ENCODE measurements around the gene GPC5.

Gene GPC5

DNA sequence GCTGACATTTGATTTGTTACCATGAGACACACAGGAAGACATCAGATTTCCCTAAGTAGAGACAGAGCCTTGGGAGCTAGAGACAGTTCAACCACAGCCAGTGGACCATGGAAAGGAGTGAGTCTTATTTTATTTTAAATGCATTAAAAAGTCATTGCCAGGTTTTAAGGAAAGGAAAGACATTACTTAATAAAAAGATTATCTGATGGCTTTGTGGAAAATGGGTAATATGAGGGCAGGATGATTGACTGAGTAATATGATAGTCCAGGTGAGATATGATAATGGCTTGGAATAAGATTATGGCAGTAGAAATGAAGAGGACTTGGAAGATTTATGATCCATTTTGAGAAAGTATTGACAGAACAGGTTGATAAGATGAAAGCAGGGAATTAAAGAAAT, 580.1 kb downstream of the GPC5 start:
- DNase-seq (ENCODE audit: low read depth) = no peak

DNA sequence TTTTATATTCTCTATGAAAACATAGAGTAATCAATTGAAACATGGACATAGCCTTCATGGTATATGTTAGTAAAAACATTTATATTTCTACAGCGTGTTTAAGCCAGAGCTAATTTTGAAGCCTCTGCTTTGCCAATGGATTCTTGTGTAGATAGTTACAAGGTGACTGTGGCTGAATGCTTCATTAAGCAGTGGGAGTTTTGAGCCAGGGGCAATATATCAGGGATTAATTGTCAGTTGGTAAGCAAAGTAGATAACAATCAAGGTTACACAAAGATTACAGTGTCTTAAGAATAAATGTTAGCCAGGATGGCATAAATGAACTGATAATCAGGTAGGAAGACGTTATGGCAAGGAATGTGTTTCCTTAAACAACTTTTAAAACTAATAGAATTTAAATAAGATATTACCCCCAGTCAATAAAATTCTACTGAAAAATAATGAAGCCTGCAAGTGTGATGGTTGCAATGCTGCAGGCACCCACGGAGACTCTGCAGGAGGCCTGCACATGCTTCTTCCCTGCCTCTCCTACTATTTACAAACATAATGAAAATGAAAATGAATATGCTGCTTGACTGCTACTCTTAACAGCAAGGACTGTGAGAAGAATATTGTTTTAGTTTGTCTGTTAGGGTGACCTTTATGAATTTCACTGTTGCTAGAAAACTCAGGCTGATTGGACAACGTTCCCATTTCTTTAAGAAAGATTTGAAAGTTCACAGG, 588.5 kb downstream of the GPC5 start:
- no peak for DNase-seq (ENCODE audit: low read depth)

DNA sequence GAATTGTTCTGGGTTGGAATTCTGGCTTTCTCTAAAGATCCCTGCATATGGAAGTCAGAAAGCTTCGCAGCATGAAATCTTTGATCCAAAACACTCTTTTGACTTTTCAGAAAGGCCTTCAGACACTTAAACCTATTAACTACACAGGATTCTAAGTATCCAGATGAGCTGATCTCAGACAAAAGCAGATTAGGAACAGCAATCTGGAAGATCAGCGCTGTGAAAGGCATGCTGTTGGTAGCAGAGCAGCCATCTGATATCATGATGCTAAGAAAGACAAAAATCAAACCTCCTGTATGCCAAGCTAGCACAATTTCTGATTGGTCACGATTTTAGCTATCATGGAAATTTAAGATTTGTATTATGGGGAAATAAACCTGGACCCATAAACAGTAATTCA, 589.9 kb downstream of the GPC5 start:
- DNase-seq (ENCODE audit: low read depth) = no peak

DNA sequence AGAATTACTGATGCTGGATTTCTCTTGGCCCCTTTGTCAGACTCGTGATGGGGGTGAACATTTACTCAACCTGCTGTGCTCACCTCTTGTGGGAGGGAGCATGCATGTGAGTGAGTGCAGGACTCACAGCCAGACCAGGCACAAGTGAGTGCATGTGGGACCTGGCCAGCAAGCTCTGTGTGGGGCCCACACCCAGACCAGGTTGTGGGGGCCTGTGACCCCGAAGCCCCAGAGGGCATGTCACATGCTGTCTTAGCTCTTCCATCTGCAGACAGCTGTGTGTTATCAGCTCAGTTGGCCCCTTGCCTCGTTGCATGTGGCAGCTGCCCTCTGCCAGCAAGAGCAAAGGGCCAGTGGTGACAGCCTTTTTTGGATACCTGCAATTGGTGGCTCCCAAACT, 614.4 kb downstream of the GPC5 start:
- no peak for DNase-seq (ENCODE audit: low read depth)

DNA sequence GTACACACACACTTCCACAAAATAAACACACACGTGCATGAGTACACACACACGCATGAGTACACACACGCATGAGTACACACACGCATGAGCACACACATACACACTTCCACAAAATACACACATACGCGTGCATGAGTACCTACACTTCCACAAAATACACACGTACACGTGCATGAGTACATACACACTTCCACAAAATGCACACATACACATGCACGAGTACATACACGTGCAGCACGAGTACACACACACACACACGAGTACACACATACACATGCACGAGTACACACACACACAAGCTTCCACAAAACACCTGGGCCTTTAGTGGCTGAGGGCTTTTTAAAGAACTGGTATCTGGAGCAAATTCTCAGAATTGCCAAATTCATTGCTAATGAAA, 619.3 kb downstream of the GPC5 start:
- DNase-seq (ENCODE audit: low read depth) = no peak

DNA sequence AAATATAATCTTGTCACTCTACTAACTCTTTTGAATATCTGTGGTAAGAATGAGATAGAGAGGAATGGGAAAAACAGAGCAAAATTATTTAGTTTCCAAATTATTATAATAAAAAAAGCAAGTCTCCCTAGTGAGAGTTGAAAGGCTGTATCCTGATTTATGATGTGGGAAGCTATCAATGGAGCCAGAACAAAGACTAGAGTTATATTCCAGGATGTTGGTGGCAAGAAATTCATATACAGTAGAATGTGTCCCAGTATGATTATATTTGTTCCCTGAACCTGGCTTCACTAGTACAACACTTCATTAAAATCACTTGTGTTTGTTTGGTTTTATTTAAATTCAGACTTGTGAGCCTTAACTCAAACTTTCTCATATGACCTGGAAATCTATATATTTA, 630.3 kb downstream of the GPC5 start:
- DNase-seq (ENCODE audit: low read depth) = no peak

DNA sequence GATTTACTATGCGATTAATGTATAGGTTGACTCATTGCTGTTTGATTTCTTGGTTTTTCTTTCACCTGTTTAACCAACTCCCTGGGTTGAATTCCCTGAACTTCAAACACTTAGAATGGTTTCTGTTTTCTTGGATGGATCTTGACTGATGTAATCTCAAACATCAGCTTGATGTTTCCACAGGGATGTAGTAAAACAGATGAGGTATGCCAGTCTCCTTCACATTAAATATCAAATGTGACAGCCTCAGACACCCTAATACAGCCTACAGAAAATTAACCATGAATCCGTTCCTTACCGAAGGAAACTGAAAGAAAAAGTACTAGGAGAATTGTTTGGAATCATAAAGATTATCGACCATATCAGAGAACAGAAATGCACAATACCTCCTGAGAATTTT, 631.2 kb downstream of the GPC5 start:
- DNase-seq (ENCODE audit: low read depth) = no peak

DNA sequence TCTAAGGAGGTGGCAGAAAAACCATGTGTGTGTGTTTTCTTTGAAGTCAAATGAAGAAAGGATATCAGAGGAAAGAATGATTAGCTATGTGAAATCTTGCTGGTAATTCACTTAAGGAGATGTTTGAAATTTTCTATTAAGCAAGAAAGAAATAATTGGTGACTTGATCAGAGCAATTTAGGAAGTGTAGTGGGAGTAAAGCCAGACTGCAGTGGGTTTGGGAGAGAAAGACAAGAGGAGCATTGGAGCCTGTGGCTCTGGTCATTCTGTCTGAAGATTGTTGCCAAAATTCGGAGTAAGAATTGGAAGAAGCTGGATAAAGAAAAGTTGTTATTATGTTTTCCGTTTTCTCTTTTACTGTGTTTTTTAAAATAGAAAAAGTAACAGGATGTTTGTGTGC, 640.5 kb downstream of the GPC5 start:
- no peak for DNase-seq (ENCODE audit: low read depth)

DNA sequence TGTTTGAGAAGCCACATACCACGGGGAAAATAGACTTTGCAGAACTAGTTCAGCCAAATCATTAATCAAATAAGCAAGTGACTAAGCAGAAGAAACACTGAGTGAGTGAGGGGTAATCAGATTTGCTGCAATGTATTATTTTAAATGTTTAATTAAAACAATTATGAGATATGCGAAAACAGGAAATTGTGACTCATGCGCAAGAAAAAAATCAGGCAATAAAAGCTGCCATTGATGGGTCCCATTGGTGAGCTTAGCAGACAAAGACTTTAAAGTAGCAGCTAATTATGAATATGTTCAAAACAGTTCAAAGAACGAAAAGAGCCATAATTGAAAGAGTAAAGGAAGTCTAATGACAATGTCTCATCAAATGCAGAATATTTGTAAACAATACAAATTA, 644.1 kb downstream of the GPC5 start:
- no peak for DNase-seq (ENCODE audit: low read depth)

DNA sequence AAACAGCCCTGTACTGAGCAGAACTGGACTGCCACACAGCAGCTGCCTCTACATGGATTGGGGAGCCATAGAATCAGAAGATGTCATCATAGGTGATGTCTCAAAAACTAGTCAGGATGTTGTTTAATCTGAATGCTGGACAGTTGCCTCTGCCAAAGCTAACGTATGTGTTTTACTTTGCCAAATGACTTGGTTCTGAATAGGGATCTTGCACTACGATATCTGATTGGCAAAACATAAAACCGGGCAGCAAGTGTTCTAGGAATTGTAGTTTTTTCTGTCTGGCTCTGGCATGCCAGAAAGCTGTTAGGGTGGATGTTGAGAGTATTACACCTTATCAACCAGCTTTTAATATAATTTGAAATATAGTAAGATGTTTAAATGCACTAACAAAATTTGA, 645.9 kb downstream of the GPC5 start:
- DNase-seq (ENCODE audit: low read depth) = no peak

DNA sequence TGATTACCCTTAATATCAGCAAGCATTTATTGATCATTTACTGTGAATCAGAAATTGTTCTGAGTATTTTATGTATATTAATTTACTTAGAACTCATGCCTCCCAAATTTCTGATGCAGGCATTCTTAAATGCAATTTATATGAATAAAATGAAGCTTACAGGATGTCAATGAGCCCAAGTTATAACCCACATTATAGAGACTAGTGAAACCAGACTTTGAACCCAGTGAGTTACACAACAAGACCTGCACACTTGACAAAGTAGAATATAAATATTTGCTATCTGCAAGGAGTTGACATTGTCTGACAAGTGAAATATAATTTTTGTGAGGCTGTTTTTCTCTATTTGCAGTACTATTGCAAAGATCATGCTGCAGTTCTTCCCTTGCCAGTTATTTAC, 656.0 kb downstream of the GPC5 start:
- DNase-seq (ENCODE audit: low read depth) = no peak

DNA sequence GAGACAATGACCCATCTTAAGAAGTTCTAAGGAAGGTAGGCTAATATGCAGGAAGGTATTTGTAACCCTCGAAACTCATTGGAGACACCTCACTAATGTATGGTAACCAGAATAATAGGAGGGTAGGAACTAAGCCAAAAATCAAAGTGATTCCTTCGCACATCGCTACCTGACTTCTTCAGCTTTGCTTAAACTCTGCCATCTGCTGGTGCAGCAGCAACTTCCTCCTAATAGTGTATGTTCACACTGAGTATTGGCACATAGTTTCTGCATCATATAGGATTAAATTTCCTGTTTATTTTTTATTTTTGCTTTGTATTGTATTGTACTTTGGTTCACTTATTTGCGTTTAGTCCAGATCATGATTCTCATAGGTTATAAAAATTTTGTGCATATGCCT, 676.2 kb downstream of the GPC5 start:
- DNase-seq (ENCODE audit: low read depth) = no peak

DNA sequence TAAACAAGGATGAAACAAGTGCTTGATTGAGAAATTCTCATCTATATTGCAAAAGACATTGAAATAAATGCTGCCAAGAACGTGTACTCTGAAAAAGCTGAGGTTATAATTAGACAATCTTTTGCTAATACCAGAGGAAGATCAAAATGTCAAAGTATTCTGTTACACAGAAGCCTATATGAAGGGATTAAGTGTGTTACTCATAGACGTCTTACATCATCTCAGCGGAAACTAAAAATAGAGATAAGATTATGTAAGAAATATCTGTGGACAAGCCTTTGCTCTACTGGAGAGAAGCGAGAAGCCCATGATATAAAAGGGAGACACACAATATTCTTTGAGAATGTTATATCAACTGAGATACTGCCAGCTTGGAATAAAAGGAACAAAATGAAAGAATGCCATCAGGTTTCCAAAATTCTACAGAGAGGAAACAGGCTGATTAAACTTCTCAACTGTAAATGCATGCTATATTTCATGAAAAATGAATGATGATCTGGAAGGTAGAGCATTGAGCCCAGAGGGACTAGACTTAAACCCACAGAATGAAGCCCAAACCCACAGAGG, 699.0 kb downstream of the GPC5 start:
- no peak for DNase-seq (ENCODE audit: low read depth)

DNA sequence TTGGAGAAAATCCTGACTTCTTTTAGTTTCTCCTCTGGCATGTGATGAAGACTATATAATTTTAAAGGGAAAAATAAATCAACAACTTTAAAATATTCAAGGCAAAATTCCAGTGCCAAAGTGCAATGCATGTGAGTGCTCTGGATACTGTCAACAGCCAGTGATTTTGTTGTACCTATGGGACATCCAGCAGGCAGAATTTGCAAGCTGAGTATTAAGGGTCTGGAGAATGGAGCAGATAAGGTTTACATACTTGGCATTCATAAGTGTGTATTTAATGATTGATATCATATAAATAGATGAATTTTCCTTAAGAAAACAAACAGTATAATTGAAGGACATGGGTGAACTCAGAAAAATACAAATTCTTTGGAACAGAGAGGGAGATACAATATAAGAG, 703.4 kb downstream of the GPC5 start:
- DNase-seq (ENCODE audit: low read depth) = no peak

DNA sequence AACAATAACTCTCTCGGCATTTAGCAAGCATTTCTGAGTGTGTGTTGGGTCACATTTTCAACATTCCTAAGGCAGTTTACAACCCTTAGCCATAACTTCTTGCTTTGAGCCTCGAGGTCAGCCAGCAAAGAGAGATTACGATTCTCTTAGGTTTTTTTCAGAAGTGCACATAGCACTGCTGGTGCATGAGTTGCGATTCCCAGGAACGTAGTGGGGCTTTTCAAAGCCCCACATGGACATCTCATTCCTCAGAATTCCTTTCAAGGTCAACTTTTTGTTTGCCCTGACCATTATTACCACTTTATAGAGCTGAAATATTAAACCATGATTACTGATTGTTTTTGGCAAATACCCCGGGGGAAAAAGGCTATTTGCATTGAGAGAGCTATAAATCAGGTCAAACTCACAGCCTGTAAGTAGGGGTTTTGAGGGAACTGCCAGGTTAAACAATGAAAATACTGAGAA, 705.3 kb downstream of the GPC5 start:
- DNase-seq (ENCODE audit: low read depth) = no peak

DNA sequence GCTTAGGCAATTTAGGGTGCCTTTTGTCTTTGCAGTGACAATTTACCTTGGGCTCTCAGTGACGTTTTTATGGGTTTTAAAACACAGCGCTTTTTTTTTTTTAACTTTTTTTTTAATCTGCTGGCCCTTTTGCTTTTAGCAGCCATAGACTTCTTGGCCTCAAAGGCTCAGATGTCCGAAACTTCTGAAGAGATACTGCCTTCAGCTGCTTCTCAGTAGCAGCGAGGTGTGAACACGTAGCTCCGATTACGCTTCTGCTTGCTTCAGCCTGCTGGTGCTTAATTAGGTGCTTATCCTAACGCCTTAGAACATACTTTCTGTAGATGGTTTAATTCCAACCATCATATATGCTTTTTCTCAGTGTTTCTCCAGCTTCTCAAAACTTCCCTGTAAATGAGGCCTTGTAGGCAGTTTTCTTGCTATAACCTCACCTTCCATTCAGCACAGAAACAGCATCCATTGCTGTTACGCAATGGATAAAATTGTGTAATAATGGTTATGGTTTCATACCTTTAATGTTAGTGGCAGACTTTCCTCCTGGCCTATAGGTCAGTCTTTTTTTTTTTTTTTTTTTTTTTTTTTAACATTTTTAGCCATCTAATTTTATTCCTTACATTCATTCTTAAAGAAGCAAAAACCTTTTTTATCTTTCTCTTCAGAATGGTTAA, 723.9 kb downstream of the GPC5 start:
- DNase-seq (ENCODE audit: low read depth) = no peak

DNA sequence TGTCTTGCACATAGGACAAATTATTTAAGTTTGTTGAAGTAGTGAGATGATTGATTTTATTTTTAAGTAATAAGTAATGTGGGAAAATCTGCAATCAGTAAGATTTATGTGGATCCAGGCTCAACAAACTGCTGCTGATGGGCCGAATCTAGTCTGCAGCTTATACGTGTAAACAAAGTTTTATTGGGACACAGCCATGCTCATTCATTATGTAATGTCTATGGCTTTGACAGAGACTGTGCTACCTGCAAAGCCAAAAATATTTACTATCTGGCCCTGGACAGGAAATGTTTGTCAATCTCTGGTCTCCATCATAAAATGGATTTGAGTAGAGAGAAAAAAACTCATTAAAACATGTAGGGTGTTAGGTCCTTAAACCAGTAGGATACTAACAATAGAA, 728.0 kb downstream of the GPC5 start:
- DNase-seq (ENCODE audit: low read depth) = no peak

DNA sequence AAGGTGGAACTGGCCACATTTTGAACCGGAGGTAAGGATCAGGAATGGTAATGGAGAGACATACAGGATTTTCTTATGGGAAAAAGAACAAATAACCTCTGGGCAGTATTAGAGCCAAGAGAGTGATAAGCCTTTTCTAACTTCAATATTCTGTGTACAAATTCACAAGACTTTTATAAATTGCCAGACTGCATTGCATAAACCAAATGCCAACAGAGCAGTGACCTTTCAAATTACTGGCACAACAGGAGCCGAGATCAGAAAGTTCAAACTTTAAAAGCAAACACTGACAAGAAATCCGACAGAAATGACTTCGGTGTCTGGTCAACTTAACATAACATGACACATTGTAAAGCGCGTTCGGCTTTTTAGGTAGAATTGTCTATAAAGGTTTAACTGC, 737.1 kb downstream of the GPC5 start:
- DNase-seq (ENCODE audit: low read depth) = no peak

DNA sequence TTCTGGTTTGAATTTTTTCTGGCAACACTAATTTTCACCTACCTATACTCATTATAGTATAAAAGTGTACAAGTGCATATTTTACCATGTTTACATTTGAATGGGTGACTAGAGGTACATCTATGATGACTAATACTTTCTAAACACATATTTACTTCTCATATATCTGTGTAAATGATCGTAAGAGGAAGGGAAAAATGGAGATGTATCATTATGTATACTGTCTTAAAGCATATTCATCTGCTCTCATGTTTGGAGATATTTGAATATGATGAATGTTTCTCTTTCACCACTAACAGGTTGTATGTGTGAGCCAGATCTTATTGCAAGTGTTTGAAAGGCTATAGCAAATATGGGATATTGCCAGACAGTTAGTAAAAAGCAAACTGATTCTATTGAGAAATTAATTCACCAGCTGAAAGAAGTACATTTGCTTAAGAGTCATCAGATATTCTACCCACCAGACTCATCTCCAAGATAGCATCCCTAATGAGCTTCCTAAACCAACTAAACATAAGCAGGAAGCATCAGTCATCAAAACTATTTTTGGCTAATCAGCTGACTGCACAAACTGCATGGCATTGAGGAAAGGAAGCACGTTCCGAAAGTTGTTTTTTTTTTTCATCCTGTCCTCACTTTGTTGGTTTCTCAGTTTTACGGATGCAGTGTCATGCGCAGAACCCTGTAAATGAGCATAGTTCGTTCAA, 738.2 kb downstream of the GPC5 start:
- no peak for DNase-seq (ENCODE audit: low read depth)

DNA sequence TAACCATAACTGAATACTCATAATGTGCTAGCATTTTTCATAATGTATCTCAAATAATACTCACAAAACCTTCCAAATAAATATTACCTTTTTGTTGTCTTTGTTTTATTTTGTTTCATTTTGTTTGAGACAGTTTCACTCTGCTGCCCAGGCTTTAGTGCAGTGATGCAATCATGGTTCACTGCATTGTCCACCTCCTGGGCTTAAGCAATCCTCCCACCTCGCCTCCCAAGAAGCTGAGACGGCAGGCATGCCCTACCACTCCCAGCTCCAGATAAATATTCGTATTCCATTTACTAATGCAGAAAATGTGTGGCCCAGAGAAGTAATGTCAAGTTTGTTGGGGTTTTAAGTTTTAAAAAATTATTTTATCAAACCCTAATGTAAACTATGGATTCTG, 739.1 kb downstream of the GPC5 start:
- DNase-seq (ENCODE audit: low read depth) = no peak

DNA sequence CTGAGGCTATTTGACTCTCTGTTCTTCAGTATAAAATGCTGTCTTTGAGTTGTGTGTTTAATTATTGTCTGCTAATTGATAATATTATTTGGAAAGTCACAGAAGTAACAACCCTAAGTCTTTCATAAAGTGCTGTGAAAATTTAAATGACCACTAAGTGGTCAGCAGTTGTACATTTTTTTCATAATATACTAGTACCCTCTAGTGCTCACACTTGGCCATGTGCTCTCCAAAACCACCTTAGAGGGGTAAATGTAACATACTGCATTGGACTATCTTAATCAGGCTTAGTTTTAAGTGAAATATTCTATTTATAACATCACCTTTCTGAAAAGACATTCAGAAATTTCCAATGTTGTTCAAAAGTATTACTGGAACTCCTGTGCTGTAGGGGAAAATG, 745.3 kb downstream of the GPC5 start:
- no peak for DNase-seq (ENCODE audit: low read depth)

DNA sequence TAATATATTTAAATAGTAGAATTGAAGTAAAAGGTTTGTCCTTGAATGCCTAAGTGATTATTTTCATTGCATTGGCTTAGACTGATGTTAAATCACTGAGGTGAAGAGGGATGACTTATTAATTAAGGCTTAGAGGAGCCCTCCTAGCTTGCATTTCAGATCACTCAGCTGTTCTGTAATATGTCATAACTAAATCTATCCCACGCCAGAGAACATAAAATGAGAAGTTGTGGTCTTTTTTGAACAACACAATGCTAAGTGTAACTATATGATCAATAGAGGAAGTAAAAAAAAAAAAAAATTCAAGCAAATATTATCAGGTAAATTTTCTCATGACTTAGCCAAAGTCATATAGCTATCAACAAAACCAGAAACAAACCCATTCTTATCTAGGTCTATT, 752.2 kb downstream of the GPC5 start:
- no peak for DNase-seq (ENCODE audit: low read depth)

DNA sequence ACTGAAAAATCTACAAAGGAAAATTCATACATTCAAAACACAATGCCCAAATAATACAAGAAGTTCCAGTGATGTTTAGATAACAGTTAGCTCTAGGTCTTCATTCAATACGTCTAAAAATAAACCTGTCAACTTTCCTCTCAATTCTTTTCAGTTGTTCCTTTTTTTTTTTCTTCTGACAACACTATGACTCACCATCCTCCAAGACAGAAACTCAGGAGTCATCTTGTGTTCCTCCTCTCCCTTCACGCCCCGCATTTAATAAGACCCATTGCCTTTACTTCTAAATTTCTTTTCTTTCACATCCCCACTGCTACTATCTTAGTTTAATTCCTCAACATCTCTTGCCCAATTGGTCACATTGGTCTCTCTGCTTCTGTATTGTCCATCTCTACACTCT, 759.9 kb downstream of the GPC5 start:
- peak; percentile 0 for DNase-seq (ENCODE audit: low read depth)
